Thyroid gland (tissue), 4 donors: Measurements from ENCODE around the gene IL10RA.

Source experiments
- POLR2A ChIP-seq, 2 donors: fragments of 450-650 bp; IDR thresholded peaks; one replicate each; pipeline ENCODE4 v1.6.1; 2017; ENCODE audit warnings: antibody characterized with exemption in 2 of 2, mild to moderate bottlenecking in 2 of 2, moderate library complexity in 1 of 2
- TF ChIP-seq, protein P1 (sequence below), 6 experiments: fragments of 200-600 bp in 3 of 6; fragments of 450-650 bp in 3 of 6; sonication (generic) in 3 of 6; IDR thresholded peaks; one replicate each; pipeline ENCODE4 v1.5.1; 2016 to 2019; ENCODE audit warnings: antibody characterized with exemption in 6 of 6, mild to moderate bottlenecking in 2 of 6, inconsistent platforms in 1 of 6, moderate library complexity in 1 of 6

DNA sequence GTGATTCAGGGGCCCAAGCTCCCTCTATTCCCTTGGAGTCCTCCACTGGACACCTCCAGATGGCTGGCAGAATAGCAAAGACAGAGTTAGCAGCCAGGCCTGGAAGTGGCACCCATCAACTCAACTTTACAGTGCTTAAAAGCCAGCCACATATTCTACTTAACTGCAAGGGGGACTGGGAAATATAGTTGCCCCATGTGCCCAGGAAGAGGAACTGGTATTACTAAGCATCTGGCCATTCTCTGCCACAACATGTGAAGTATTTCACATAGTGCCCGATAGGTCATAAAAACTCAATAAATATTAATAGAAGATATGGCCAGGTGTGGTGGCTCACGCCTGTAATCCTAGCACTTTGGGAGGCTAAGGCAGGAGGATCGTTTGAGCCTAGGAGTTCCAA lies 5.5 kb upstream of the IL10RA start:
- TF ChIP-seq POLR2A (IDR thresholded peaks at IDR 0.05), result no peak
- TF ChIP-seq, protein P1, sequence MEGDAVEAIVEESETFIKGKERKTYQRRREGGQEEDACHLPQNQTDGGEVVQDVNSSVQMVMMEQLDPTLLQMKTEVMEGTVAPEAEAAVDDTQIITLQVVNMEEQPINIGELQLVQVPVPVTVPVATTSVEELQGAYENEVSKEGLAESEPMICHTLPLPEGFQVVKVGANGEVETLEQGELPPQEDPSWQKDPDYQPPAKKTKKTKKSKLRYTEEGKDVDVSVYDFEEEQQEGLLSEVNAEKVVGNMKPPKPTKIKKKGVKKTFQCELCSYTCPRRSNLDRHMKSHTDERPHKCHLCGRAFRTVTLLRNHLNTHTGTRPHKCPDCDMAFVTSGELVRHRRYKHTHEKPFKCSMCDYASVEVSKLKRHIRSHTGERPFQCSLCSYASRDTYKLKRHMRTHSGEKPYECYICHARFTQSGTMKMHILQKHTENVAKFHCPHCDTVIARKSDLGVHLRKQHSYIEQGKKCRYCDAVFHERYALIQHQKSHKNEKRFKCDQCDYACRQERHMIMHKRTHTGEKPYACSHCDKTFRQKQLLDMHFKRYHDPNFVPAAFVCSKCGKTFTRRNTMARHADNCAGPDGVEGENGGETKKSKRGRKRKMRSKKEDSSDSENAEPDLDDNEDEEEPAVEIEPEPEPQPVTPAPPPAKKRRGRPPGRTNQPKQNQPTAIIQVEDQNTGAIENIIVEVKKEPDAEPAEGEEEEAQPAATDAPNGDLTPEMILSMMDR (IDR thresholded peaks at IDR 0.05), result no peak
